B cell (primary cell): ENCODE data around the gene BCAR3.

Experiments used
- CTCF ChIP-seq: fragments of 200-600 bp; IDR thresholded peaks from one replicate; pipeline ENCODE4 v1.8.0; 2022; ENCODE audit warnings: antibody characterized with exemption, mild to moderate bottlenecking
- EZH2 ChIP-seq: IDR thresholded peaks from 2 replicates; pipeline ENCODE4 v1.6.1; 2012; ENCODE audit warnings: borderline replicate concordance, low read depth, mild to moderate bottlenecking, moderate library complexity, low read length; ENCODE audit not compliant: insufficient read depth, poor library complexity, severe bottlenecking

DNA sequence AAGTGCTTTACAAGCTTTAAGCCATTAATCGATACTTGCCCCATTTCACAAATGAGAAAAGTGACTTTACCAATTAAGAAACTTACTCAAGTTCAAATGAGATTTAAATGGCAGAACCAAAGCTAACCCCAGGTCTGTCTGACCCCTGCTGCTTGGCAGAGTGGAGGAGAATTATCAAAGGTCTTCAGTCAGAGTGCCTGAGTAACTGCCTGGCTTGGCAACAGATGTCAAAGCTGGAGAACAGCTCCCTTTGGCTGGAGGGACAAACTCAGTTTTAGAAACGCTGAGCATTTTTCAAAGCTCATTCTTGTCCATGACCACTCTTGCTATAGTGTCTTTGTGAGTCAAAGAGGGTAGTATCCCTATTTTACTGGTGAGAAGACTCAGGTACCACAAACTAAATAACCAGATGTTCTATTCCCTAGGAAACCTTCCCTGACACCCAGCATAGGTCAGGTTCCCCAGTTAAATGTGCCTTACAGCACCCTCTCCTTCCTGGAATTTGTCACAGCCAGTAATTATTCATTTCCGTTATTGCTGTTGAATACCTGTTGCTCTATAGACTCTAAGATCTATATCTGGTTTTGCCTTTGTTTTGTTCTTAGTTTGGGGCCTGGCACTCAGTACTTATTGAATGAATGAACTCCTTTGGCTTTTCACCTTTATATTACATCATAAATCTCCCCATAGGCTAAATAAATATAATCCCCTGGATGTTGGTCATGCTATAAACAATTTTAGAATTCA lies 5.0 kb upstream of the BCAR3 start:
- TF ChIP-seq CTCF (no peak), EZH2 (no peak)
